Measurements from ENCODE around the gene FAM83F.
A peak's percentile ranks its signal among the peaks of the same experiment; 100 is the strongest.
"Not testable (repeated sequence)": the region's sequence is repeated elsewhere in the genome, so short reads cannot be mapped to it uniquely, and the experiment has no call there.

FAM83F gene

GRCh38 chr22:40014667-40015248 lies 20.0 kb downstream of the FAM83F start:
- FAIRE-seq (no peak), DNase-seq (ENCODE audit: low spot score) (no peak)

GRCh38 chr22:40015358-40015976 lies 20.7 kb downstream of the FAM83F start:
- FAIRE-seq: no peak
- no peak for DNase-seq (ENCODE audit: low spot score)

- FAIRE-seq (no peak), DNase-seq (ENCODE audit: low spot score) (no peak)
These were observed 23.3 kb downstream of the FAM83F start for GRCh38 chr22:40018051-40018450.

DNA sequence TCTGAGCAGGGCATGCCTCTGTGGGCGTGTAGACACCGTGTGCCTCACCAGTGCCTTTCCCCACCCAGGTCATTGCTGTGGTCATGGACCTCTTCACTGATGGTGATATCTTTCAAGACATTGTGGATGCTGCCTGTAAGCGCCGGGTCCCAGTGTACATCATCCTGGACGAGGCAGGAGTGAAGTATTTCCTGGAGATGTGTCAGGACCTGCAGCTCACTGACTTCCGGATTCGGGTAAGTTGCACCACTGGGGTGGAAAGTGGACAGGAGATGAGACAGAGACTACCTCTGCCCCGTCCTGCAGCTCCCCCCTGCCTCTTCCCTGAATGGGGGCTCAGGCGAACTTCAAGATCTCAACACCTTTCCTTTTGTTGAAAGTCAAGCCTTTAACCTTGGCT lies 24.3 kb downstream of the FAM83F start:
- FAIRE-seq: no peak
- no peak for DNase-seq (ENCODE audit: low spot score)

DNA sequence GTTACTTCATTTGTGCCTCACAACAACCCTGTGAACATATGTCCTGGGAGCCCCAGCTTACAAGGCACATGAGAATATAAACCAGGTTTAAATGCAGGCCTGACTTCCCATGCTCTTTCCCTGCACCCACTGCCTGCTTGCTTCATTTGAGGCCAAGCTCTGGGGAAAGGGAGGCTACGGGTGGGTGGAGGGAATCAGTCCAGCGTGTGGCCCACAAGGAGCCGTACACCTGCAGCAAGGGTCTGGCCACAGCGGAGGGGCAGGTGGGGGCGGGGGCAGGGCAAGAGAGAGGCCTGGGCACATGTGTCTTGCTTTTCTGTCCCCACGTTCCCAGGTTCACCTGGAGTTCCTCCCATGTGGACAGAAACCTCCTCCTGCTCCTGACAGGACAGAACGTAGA lies 26.2 kb downstream of the FAM83F start:
- no peak for FAIRE-seq
- DNase-seq (ENCODE audit: low spot score): no peak

GRCh38 chr22:40021401-40022000 lies 26.7 kb downstream of the FAM83F start:
- no peak for FAIRE-seq
- DNase-seq (ENCODE audit: low spot score): no peak

- DNase-seq (ENCODE audit: low spot score): no peak
- FAIRE-seq: peak; percentile 13
These were observed 27.9 kb downstream of the FAM83F start for GRCh38 chr22:40022536-40023240.

DNA sequence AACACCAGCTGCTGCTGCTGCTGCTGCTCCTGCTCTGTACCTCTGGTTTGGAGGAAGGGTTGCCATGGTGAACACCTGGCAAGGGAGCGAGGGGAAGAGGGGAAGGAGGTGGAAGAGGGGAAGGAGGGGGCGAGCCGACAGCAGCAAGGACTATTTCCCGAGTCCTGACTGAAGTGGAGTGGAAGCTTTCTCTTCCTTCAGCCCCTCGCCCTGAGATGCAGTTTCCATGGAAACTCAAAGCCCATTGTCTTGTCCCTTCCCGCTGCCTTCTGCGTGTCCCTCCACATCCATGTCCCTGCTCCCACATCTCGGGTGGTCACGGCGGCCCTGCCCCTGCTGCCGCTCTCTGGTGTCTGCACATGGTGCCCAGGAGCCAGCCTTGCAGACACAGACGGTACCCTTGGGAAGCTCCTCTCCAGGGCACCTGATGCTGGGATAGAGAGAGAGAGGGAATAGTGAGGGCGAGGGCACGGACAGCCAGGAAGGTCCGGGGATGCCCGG lies 28.6 kb downstream of the FAM83F start:
- FAIRE-seq: no peak
- no peak for DNase-seq (ENCODE audit: low spot score)

DNA sequence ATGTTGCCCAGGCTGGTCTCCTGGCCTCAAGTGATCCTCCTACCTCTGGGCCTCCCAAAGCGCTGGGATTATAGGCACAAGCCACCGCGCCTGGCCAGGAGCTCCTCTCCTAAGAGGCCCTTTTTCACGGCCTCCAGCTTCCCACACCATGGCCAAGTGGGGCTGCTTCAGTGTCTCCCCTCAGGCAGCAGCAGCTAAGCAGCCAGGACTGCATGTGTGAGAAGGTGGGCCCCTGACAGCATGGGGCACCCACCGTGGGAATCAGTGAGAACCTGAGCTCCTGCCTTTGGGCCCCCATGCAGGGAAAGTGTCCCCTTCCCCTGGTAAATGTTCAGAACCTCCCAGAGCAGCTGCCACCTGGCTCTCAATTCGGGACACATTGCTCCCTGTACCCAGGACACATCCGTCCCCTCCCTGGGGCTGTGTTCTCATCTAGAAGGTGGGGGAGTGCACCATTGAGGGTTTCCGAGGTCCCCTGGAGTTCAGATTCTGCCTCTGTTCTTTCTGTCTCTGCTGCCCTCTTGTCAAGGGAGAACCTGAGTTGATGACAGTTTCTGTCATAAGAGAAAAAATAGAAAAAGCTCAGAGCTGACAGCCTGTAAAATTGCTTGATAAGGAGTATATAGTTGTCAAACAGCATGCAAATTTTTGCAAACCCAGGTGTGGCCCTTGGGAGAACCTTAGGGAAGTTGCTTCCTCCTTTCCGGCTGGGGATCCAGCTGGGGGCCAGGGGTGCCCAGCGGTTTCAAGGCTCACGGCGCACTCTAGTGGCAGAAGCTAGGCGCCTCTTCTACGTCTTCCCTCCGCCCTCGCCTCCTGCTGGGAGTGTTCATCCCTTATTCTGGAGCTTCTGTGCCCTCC lies 29.7 kb downstream of the FAM83F start:
- FAIRE-seq: no peak

GRCh38 chr22:40025062-40025379 lies 30.3 kb downstream of the FAM83F start:
- not testable (repeated sequence) for DNase-seq (ENCODE audit: low spot score); FAIRE-seq

More for the DNA sequence above, 29.7 kb downstream of the FAM83F start:
- DNase-seq (ENCODE audit: low spot score): peak; percentile 89

DNA sequence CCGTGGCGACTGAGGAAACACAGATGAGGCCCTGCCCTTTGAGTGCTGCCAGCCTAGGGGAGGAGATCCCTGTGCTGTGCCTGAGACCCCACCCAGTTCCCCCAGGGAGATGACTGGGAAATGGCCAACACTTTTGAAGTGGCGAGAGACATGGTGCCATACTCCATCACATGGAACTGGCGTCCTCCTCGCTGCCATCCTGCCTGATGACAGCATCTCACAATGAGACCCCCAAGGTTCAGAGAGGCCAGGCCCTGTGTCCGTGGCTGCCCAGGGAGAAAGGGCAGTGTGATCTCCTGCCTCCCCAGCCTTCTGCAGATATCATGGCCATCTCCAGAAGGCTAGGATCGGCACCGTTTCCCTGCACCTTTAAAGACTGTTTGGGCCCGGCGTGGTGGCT lies 31.1 kb downstream of the FAM83F start:
- DNase-seq (ENCODE audit: low spot score) (no peak), FAIRE-seq (no peak)

- DNase-seq (ENCODE audit: low spot score) (no peak), FAIRE-seq (no peak)
These were observed 31.9 kb downstream of the FAM83F start for GRCh38 chr22:40026641-40027040.

DNA sequence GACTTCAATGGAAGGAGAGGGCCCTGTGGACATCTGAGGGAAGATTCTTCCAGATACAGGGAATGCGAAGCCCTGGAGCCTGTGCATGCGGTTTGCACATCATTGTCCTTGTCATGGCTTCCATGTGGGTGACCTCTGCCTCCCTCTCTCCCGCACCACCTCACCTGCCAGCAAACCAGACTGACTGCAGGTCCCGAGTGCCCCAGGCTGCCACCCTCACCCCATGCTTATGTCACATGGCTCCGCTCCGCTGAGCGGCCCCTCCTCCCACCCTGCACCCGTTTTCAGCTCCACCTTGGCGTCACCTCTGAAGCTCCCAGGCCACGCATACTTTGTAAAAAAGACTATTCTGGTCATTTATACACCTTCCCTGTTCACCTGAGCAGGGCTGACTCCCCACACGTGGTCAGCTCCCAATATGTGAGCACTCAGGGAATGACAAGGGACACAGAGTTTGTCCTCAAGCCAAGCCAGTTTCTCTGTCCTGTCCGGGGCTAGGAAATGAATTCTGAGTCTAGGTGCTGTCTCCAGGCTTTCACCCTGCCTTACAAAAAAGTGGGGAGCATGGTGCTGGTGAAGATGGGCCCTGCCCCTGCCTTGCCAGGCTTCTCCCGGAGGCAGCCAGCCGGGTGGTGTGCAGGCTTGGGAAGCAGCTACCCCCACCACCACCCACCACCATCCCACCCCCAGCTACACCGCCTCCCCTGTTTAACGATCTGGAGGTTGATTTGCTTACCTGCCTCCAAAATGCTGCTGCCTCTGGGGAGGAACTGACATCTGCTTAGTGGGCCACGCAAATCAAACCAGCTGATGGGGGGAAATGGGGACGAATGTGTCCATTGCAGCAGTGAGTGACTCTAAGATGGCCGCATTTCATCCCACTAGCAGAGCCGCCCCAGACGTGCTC lies 32.7 kb downstream of the FAM83F start:
- no peak for FAIRE-seq
- DNase-seq (ENCODE audit: low spot score): no peak

GRCh38 chr22:40028098-40028425 lies 33.3 kb downstream of the FAM83F start:
- DNase-seq (ENCODE audit: low spot score): no peak
- no peak for FAIRE-seq

DNA sequence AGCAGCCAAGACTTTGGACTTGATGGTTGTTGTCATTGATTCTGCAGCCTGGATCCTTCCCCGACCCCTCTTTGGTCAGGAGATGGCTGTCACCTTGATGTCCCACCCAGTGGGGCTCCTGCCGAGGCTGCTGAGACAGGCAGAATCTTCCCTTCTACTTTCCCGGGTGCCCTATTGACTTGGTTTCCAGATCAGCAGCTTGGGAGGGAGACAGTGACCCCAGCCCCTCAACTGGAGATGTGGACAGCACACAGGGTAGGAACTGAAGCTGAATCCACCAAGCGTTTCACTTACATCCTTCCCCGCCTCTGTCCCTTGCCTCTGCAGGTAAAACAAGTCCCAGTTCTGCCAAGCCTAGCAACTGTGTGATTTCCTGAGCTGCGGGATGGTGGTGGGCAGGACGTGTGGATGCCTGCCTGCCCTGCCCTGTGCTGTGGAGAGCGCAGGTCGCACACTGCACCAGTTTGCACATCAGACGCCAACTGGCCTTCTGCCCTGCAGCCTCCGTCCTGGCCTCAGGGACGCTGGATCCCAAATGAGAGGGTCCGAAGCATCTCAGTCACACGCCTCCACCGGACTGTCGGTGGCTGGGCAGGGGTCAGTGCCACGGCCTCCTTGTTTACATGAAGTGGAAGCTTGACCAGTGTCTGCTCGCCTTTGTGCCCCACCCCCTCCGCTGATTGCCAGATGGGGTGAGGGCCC lies 34.6 kb downstream of the FAM83F start:
- FAIRE-seq: no peak
- no peak for DNase-seq (ENCODE audit: low spot score)

DNA sequence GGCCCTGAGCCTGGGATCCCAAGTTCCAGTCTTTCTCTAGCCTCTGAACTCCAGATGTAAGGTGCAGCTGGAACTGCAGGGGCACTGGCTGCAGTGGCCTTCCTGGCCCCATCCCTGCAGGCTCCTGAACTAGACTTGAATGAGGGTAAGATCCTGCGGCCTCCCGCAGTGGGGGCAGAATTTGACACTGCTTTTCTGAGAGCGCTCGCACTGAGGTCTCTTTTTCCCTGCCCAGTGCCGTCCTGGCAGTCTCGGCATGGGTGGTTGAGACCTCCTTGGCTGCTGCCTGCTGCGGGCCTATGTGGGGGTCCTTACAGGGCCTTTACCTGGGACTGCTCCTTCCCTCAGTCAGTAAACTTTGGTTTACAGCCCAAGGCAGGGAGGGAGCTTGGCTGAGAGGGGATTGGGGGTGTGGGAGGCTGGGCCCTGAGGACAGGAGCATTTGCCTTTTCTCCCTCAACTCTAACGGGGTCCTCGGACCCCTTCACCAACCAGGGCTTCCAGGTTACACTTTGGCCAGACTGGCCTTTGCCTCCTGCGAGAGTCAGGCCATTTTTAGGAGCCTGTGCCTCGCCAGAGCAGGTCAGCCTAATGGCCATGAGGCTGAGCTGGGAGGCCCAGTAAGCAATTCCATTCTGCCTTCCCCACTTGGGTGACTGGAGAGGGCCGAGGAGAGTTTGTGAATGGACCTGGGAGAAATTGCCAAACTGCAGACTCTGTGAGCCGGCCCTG lies 35.4 kb downstream of the FAM83F start:
- no peak for DNase-seq (ENCODE audit: low spot score)
- FAIRE-seq: no peak

DNA sequence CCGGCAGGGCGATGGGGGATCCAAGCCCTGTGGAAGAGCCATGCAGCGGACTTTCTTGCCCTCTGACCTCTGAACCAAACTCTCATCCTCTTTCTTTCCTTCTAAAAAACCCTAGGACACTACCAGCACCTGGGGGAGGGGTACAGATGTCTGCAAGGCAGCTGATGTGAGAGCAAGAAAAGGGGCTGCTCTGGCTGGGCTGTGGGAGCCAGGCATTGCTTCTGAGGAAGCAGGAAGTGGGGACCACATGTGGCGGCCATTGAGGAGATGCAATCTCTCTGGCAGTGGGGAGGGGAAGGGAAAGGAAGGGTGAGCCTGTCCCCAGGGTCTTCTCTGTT lies 36.0 kb downstream of the FAM83F start:
- DNase-seq (ENCODE audit: low spot score) (no peak), FAIRE-seq (no peak)

DNA sequence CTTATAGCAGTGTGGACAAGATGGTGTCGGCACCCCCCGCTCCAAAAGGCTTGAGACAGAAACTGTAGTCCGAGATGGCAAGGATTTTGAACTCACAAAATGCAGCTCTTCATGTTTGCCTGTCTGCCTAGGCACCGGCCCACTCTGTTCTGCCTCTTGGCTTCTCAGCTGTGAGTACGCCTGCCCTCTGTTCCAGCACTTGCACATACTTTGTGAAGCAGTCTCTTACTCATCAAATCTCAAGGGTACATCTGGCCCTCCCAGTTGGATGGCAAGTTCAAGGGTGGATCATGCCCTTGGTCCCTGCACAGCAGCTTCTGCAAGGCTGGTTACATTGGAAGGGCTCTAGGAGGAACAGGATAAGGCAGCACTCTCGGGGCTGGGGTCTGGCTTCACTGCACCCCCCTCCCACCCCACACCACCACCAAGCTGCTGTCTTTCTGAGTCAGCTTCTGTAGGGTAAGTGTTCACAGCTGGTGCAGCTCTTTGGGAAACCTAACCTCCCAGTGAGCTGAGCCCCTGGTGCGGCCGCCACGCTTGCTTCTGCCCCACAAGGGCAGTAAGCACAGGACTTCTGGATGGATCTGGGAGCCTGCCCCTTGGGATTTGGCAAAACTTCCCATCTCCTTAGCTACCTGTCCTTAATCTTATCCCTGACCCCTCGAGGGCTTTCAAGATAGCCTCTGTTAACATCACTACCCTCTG lies 37.2 kb downstream of the FAM83F start:
- FAIRE-seq (no peak), DNase-seq (ENCODE audit: low spot score) (no peak)
